Measurements from ENCODE around the gene INTS7.

DNA sequence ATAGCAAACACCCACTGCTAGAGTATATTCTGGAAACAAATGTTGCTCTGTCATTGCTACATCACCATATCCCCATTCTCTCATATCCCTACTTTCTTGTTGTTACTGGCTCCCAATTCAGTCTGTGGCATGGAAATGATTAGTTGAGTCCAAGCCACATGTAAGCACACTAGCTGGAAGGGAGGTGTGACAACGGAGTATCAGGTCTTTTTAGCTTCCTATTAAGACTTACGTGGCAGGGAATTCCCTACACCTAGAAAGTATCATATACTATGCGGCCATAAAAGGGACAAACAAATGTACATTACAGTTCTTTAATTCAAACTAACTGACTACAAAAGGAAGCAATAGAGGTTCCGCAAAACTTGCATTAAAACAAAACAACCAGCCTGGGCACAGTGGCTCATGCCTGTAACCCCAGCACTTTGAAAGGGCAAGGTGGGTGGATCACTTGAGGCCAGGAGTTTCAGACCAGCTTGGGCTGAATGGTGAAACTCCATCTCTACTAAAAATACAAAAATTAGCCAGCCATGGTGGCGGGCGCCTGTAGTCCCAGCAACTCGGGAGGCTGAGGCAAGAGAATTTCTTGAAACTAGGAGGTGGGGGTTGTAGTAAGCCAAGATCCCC, 48.6 kb downstream of the INTS7 start:
- TF ChIP-seq, protein P1, sequence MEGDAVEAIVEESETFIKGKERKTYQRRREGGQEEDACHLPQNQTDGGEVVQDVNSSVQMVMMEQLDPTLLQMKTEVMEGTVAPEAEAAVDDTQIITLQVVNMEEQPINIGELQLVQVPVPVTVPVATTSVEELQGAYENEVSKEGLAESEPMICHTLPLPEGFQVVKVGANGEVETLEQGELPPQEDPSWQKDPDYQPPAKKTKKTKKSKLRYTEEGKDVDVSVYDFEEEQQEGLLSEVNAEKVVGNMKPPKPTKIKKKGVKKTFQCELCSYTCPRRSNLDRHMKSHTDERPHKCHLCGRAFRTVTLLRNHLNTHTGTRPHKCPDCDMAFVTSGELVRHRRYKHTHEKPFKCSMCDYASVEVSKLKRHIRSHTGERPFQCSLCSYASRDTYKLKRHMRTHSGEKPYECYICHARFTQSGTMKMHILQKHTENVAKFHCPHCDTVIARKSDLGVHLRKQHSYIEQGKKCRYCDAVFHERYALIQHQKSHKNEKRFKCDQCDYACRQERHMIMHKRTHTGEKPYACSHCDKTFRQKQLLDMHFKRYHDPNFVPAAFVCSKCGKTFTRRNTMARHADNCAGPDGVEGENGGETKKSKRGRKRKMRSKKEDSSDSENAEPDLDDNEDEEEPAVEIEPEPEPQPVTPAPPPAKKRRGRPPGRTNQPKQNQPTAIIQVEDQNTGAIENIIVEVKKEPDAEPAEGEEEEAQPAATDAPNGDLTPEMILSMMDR (IDR thresholded peaks at IDR 0.05; ENCODE audit: low read depth, low read length, missing input control), result no peak
- no peak for TF ChIP-seq YY1 (IDR thresholded peaks at IDR 0.05)
- TF ChIP-seq, protein P2, sequence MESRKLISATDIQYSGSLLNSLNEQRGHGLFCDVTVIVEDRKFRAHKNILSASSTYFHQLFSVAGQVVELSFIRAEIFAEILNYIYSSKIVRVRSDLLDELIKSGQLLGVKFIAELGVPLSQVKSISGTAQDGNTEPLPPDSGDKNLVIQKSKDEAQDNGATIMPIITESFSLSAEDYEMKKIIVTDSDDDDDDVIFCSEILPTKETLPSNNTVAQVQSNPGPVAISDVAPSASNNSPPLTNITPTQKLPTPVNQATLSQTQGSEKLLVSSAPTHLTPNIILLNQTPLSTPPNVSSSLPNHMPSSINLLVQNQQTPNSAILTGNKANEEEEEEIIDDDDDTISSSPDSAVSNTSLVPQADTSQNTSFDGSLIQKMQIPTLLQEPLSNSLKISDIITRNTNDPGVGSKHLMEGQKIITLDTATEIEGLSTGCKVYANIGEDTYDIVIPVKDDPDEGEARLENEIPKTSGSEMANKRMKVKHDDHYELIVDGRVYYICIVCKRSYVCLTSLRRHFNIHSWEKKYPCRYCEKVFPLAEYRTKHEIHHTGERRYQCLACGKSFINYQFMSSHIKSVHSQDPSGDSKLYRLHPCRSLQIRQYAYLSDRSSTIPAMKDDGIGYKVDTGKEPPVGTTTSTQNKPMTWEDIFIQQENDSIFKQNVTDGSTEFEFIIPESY (IDR thresholded peaks at IDR 0.05), result no peak
- TF ChIP-seq, protein P3, sequence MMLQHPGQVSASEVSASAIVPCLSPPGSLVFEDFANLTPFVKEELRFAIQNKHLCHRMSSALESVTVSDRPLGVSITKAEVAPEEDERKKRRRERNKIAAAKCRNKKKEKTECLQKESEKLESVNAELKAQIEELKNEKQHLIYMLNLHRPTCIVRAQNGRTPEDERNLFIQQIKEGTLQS (IDR thresholded peaks at IDR 0.05), result no peak
- no peak for TF ChIP-seq HNF4G (IDR thresholded peaks at IDR 0.05)
- TF ChIP-seq RXRA (IDR thresholded peaks at IDR 0.05), result no peak
- no peak for TF ChIP-seq HNF4A (conservative IDR thresholded peaks at IDR 0.05)
- no peak for TF ChIP-seq SP1 (IDR thresholded peaks at IDR 0.05)
- TF ChIP-seq RAD21 (IDR thresholded peaks at IDR 0.05), result no peak
- TF ChIP-seq JUND (IDR thresholded peaks at IDR 0.05), result no peak
- no peak for TF ChIP-seq TAF1 (conservative IDR thresholded peaks at IDR 0.05)
- no peak for TF ChIP-seq EGR1 (IDR thresholded peaks at IDR 0.05; ENCODE audit: low read depth in 2 of 2)
- TF ChIP-seq, protein P4, sequence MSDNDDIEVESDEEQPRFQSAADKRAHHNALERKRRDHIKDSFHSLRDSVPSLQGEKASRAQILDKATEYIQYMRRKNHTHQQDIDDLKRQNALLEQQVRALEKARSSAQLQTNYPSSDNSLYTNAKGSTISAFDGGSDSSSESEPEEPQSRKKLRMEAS (IDR thresholded peaks at IDR 0.05), result no peak
- TF ChIP-seq, protein P5, sequence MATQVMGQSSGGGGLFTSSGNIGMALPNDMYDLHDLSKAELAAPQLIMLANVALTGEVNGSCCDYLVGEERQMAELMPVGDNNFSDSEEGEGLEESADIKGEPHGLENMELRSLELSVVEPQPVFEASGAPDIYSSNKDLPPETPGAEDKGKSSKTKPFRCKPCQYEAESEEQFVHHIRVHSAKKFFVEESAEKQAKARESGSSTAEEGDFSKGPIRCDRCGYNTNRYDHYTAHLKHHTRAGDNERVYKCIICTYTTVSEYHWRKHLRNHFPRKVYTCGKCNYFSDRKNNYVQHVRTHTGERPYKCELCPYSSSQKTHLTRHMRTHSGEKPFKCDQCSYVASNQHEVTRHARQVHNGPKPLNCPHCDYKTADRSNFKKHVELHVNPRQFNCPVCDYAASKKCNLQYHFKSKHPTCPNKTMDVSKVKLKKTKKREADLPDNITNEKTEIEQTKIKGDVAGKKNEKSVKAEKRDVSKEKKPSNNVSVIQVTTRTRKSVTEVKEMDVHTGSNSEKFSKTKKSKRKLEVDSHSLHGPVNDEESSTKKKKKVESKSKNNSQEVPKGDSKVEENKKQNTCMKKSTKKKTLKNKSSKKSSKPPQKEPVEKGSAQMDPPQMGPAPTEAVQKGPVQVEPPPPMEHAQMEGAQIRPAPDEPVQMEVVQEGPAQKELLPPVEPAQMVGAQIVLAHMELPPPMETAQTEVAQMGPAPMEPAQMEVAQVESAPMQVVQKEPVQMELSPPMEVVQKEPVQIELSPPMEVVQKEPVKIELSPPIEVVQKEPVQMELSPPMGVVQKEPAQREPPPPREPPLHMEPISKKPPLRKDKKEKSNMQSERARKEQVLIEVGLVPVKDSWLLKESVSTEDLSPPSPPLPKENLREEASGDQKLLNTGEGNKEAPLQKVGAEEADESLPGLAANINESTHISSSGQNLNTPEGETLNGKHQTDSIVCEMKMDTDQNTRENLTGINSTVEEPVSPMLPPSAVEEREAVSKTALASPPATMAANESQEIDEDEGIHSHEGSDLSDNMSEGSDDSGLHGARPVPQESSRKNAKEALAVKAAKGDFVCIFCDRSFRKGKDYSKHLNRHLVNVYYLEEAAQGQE (IDR thresholded peaks at IDR 0.05), result no peak
